ENCODE measurements around the gene CDK11B.

DNA sequence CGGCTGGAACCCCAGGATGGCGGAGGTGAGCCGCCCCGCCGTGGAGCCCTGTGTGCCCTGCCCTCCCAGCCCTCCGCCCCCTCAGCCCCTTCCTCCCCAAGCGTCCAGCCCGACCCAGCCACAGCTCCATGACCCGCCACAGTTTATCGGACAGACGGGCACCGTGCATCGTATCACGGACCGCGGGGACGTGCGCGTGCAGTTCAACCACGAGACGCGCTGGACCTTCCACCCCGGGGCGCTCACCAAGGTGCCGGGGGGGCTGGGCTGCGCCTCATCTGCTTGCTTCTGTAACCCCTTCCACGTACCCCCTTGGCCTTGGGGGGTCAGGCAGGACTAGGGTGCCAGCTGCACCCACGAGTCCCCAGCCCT lies 33.4 kb downstream of the CDK11B start:
- TF ChIP-seq, protein P1, sequence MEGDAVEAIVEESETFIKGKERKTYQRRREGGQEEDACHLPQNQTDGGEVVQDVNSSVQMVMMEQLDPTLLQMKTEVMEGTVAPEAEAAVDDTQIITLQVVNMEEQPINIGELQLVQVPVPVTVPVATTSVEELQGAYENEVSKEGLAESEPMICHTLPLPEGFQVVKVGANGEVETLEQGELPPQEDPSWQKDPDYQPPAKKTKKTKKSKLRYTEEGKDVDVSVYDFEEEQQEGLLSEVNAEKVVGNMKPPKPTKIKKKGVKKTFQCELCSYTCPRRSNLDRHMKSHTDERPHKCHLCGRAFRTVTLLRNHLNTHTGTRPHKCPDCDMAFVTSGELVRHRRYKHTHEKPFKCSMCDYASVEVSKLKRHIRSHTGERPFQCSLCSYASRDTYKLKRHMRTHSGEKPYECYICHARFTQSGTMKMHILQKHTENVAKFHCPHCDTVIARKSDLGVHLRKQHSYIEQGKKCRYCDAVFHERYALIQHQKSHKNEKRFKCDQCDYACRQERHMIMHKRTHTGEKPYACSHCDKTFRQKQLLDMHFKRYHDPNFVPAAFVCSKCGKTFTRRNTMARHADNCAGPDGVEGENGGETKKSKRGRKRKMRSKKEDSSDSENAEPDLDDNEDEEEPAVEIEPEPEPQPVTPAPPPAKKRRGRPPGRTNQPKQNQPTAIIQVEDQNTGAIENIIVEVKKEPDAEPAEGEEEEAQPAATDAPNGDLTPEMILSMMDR (IDR thresholded peaks at IDR 0.05), result no peak
- no peak for TF ChIP-seq POLR2A (IDR thresholded peaks at IDR 0.05)
- TF ChIP-seq POLR2AphosphoS5 (IDR thresholded peaks at IDR 0.05; ENCODE audit: insufficient read depth in 1 of 2, low read depth in 1 of 2), result no peak

Measured in vagina (tissue), 2 donors.